ENCODE data around the gene GINS1.

DNA sequence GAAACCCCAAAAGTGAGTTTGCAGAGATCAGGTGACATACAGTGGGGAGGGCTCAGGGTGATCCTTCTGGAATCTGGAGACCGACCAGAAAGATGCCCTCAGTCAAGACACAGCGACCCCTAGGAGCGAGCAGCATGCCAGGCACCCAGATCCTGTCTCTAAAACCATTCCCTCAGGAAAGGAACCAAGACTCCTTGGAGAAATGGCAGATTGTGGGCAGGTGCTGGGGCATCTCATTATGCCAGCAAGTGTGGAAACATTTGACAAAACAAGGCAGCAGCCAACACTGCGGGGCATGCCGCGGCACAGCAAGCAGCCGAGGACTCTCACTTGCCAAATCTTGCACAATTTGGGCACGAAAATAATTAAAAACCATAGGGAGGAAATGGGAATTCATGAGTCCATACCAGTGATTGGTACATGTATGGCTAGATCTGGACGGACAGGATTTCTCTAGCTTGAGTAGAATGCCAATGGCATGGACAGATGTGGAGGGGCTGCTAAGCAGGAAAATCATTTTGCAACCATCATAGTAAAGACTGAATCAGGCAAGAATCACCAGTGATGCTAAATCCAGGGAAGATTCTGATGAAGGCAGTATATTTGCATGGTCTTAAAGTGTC is 76.9 kb downstream of the GINS1 start:
- no peak for TF ChIP-seq ZNF274 (IDR thresholded peaks at IDR 0.05; ENCODE audit: low read depth, low read length)
- no peak for TF ChIP-seq YY1 (IDR thresholded peaks at IDR 0.05; ENCODE audit: insufficient read depth, insufficient read length)
